H1 (cell line): ENCODE measurements around the gene WDR12. TPM values are rescaled to one million over a fixed set of nuclear protein-coding genes. Genes with fewer than 3 reads are reported as not detected.
A peak's percentile ranks its signal among the peaks of the same experiment; 100 is the strongest.

Experiments
- JUN ChIP-seq: IDR thresholded peaks from 2 replicates; pipeline ENCODE4 v1.6.1; 2011; ENCODE audit warnings: low read depth, mild to moderate bottlenecking, improper control_type of control experiment, low read length
- TAF1 ChIP-seq: IDR thresholded peaks from 2 replicates; pipeline ENCODE4 v1.6.1; 2011; ENCODE audit warnings: mild to moderate bottlenecking, low read depth, low read length
- polyA plus RNA-seq, 7 experiments: library from polyadenylated mRNA; depleted of rRNA in 3 of 7; stranded (reverse) in 5 of 7; unstranded in 2 of 7; fragments of >200 nt in 5 of 7; fragments of 200-250 nt in 2 of 7; gene quantifications; 1 replicate in 5 of 7; 2 replicates in 1 of 7; 4 replicates in 1 of 7; pipeline versions ENCODE4 v1.2.1 to v1.2.3, GENCODE V29; 2011 to 2013; ENCODE audit warnings: missing spikeins in 2 of 7, mixed read lengths in 2 of 7
- total RNA-seq: library from RNA; stranded (reverse); fragmentation: NEBNext Ultra II Directional; extraction: Animal tissue kit (Norgen Biotek cat#: 25700); gene quantifications from 2 replicates; pipeline ENCODE4 v1.2.1, GENCODE V29; 2021
- TF ChIP-seq, protein P1 (sequence below): IDR thresholded peaks from 2 replicates; pipeline ENCODE4 v1.6.1; 2012; ENCODE audit warnings: inconsistent platforms

Gene WDR12
- total and polyA plus RNA-seq, 2 of the 8 experiments (the other 6 are each of a cell fraction or from before 2014, with no cell fraction given): 25.0 to 183 TPM

GRCh38 chr2:202911512-202912341 lies at the start of gene WDR12, which contains the start of gene CARF (continued):
- TF ChIP-seq, protein P1, sequence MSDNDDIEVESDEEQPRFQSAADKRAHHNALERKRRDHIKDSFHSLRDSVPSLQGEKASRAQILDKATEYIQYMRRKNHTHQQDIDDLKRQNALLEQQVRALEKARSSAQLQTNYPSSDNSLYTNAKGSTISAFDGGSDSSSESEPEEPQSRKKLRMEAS: peak; percentile 97
- TF ChIP-seq TAF1 (peak; percentile 82), JUN (no peak)
